ENCODE data around the gene C11orf16.

C11orf16 gene

GRCh38 chr11:8871171-8871775 lies 61.5 kb downstream of the C11orf16 start:
- H3K27ac ChIP-seq (ENCODE audit: low read length) = no peak overlapping the region
- peak overlapping the region; percentile 62 for H3K4me3 ChIP-seq (ENCODE audit: low read length)
- no peaks in the 10 kb centered on the region for H3K36me3 ChIP-seq (ENCODE audit: control insufficient read depth, low read depth, low read length)
- peak overlapping the region; percentile 65 for H3K9ac ChIP-seq (ENCODE audit: low read length)
- H3K9me3 ChIP-seq (ENCODE audit: control insufficient read depth, low read depth, low read length) = no peaks in the 10 kb centered on the region
- H3K4me1 ChIP-seq (ENCODE audit: control insufficient read depth, low read depth, low read length) = peaks cover 18% of the 10 kb centered on the region
- H3K27me3 ChIP-seq (ENCODE audit: control insufficient read depth, insufficient read depth, low read length) = no peaks in the 10 kb centered on the region

GRCh38 chr11:8870411-8871170 lies 62.2 kb downstream of the C11orf16 start:
- H3K27ac ChIP-seq (ENCODE audit: low read length) = no peak overlapping the region
- no peaks in the 10 kb centered on the region for H3K36me3 ChIP-seq (ENCODE audit: control insufficient read depth, low read depth, low read length)
- no peaks in the 10 kb centered on the region for H3K9me3 ChIP-seq (ENCODE audit: control insufficient read depth, low read depth, low read length)
- peak overlapping the region; percentile 65 for H3K9ac ChIP-seq (ENCODE audit: low read length)
- H3K27me3 ChIP-seq (ENCODE audit: control insufficient read depth, insufficient read depth, low read length) = no peaks in the 10 kb centered on the region
- H3K4me3 ChIP-seq (ENCODE audit: low read length) = peak overlapping the region; percentile 62
- peaks cover 18% of the 10 kb centered on the region for H3K4me1 ChIP-seq (ENCODE audit: control insufficient read depth, low read depth, low read length)
